ENCODE data around the gene KNDC1. TPM values are rescaled to one million over a fixed set of nuclear protein-coding genes. Genes with fewer than 3 reads are reported as not detected.

KNDC1 gene
- total RNA-seq, 2 donors from 2014 or later = 6.5 to 9.6 TPM

DNA sequence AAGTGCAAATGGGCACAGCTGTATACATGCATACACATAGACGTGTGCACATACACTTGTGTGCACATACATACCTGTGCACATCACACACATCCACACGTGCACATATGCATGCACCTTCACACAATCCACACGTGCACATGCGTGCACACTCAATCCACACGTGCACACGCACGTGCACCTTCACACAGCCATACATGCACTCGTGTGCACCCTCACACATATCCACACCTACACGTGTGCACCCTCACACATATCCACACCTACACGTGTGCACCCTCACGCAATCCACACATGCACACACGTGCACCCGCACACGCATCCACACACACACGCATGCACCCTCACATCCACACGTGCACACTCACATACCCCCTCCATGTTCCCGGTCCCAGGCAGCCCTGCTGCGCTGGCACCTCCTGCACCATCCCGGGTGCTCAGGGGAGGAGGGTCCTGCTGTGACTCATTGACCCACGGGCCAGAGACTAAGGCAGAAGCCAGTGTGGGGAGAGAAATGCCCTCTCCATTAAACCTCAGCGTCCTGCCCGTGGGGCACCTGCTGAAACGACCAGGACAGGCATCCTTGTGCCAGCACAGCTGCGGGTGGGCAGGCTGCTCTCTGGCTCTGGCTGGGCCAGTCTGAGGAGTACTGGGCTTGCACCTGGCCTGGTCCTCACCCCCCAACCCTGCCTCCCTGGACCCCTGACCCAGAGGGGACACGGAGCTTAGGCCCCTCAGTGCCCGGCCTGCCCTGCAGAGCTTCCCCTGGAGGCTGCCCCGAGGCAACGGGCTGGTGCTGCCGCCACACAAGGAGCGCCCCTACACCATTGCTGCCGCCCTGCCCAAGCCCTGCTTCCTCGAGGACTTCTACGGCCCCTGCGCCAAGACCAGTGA, 52.2 kb downstream of the KNDC1 start:
- Mint-ChIP-seq H3K4me1 (no peaks in the 10 kb centered on the region), H3K4me3 (no peak overlapping the region), H3K36me3 (ENCODE audit: low read depth) (no peaks in the 10 kb centered on the region), H3K9me3 (no peaks in the 10 kb centered on the region), H3K27me3 (ENCODE audit: insufficient read depth) (no peaks in the 10 kb centered on the region), H3K27ac (no peak overlapping the region)
- no peaks in the 10 kb centered on the region for H3K9me3 ChIP-seq (ENCODE audit: control insufficient read depth, low read length)
- H3K4me1 ChIP-seq (ENCODE audit: control insufficient read depth, insufficient read depth, low read length) = no peaks in the 10 kb centered on the region
- H3K4me3 ChIP-seq (ENCODE audit: low read length) = no peak overlapping the region
- H3K27ac ChIP-seq (ENCODE audit: low read depth, low read length) = no peak overlapping the region
- H3K9ac ChIP-seq (ENCODE audit: extremely low read depth, low read length, poor library complexity, severe bottlenecking) = no peak overlapping the region
- H3K27me3 ChIP-seq (ENCODE audit: control insufficient read depth, insufficient read depth, low read length, poor library complexity, severe bottlenecking) = no peaks in the 10 kb centered on the region
- no peak for DNase-seq
- WGBS, 2 experiments (ENCODE audit: insufficient coverage in 1 of 2, insufficient read length in 1 of 2) = 92 to 93% methylated on average over 25 to 34 of the region's 34 CpGs
- TF ChIP-seq, protein P1, sequence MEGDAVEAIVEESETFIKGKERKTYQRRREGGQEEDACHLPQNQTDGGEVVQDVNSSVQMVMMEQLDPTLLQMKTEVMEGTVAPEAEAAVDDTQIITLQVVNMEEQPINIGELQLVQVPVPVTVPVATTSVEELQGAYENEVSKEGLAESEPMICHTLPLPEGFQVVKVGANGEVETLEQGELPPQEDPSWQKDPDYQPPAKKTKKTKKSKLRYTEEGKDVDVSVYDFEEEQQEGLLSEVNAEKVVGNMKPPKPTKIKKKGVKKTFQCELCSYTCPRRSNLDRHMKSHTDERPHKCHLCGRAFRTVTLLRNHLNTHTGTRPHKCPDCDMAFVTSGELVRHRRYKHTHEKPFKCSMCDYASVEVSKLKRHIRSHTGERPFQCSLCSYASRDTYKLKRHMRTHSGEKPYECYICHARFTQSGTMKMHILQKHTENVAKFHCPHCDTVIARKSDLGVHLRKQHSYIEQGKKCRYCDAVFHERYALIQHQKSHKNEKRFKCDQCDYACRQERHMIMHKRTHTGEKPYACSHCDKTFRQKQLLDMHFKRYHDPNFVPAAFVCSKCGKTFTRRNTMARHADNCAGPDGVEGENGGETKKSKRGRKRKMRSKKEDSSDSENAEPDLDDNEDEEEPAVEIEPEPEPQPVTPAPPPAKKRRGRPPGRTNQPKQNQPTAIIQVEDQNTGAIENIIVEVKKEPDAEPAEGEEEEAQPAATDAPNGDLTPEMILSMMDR (conservative IDR thresholded peaks at IDR 0.05) = no peak
- no peaks in the 10 kb centered on the region for H3K36me3 ChIP-seq (ENCODE audit: control insufficient read depth, insufficient read depth, low read length)

DNA sequence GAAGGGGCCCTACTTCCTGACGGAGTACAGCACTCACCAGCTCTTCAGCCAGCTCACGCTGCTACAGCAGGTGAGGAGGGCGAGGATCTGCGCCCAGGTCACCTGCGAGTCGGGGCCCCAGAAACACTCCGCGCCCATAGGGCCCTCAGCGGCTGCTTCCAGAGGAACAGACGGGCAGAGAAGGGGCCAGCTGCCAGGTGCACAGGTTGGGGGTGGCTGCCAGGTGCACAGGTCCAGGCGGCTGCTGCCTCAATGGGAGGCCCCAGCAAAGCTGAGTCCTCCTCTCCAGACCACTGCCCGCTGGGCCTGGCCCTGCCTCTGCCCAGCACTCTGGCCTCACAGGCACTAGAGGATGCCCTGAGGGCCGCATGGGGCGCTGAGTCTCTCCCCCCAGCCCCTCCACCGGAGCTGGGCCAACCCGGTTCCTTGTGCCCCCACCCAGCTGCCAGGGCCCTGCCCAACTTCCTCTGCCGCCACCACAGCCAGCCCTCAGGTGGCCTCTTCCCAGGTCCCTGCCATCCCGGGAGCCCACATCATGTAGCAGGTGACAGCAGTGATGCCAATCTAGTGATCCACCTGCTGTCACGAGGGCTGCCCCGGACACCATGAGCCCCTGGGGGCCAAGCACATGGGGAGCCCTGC, 53.0 kb downstream of the KNDC1 start:
- TF ChIP-seq, protein P1 (conservative IDR thresholded peaks at IDR 0.05) = no peak
- Mint-ChIP-seq H3K27ac (no peak overlapping the region), H3K4me1 (no peaks in the 10 kb centered on the region), H3K27me3 (ENCODE audit: insufficient read depth) (no peaks in the 10 kb centered on the region), H3K36me3 (ENCODE audit: low read depth) (no peaks in the 10 kb centered on the region), H3K9me3 (no peaks in the 10 kb centered on the region), H3K4me3 (no peak overlapping the region)
- H3K36me3 ChIP-seq (ENCODE audit: control insufficient read depth, insufficient read depth, low read length) = no peaks in the 10 kb centered on the region
- no peak overlapping the region for H3K4me3 ChIP-seq (ENCODE audit: low read length)
- no peak for DNase-seq
- H3K4me1 ChIP-seq (ENCODE audit: control insufficient read depth, insufficient read depth, low read length) = no peaks in the 10 kb centered on the region
- no peaks in the 10 kb centered on the region for H3K9me3 ChIP-seq (ENCODE audit: control insufficient read depth, low read length)
- H3K27me3 ChIP-seq (ENCODE audit: control insufficient read depth, insufficient read depth, low read length, poor library complexity, severe bottlenecking) = no peaks in the 10 kb centered on the region
- 92% methylated on average over 7 to 20 of the region's 20 CpGs for WGBS, 2 experiments (ENCODE audit: insufficient coverage in 1 of 2, insufficient read length in 1 of 2)
- no peak overlapping the region for H3K27ac ChIP-seq (ENCODE audit: low read depth, low read length)
- H3K9ac ChIP-seq (ENCODE audit: extremely low read depth, low read length, poor library complexity, severe bottlenecking) = no peak overlapping the region

DNA sequence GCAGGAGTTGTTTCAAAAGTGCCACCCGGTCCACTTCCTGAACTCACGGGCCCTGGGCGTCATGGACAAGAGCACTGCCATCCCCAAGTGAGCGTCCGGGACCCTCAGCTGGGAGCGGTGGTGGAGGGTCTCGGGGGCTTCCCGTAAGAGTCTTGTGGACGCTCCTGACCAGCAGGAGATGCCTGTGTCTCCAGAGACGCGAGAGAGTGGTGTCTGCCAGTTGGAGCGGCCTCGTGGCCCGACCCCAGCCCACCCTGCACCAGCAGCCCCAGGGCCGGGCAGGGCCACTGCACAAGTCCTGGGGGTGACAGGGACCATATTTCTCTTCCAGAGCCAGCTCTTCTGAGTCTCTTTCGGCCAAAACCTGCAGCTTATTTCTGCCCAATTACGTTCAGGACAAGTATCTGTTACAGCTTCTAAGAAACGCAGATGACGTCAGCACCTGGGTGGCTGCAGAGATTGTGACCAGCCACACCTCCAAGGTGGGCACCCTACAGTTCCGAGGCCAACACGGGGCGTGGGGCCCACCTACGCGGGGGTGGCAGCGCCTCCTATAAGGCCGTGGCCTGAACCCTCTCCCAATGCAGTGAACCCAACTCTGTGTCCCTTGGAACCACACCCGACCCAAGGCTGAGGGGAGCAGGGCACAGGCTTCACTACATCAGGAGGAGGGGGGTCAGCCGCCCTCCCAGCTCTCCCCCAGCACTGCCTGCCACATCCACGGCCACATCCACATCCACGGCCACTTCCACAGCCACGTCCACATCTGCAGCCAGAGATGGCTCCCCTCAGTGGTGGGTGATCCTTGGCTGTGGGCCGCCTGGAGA, 53.8 kb downstream of the KNDC1 start:
- Histone ChIP-seq H3K9me3 (ENCODE audit: control insufficient read depth, low read length) (no peaks in the 10 kb centered on the region), H3K4me1 (ENCODE audit: control insufficient read depth, insufficient read depth, low read length) (no peaks in the 10 kb centered on the region), H3K27me3 (ENCODE audit: control insufficient read depth, insufficient read depth, low read length, poor library complexity, severe bottlenecking) (no peaks in the 10 kb centered on the region), H3K27ac (ENCODE audit: low read depth, low read length) (no peak overlapping the region), H3K4me3 (ENCODE audit: low read length) (no peak overlapping the region), H3K36me3 (ENCODE audit: control insufficient read depth, insufficient read depth, low read length) (no peaks in the 10 kb centered on the region), H3K9ac (ENCODE audit: extremely low read depth, low read length, poor library complexity, severe bottlenecking) (no peak overlapping the region)
- TF ChIP-seq, protein P1 (conservative IDR thresholded peaks at IDR 0.05) = no peak
- no peak for DNase-seq
- no peak overlapping the region for H3K4me3 Mint-ChIP-seq
- H3K4me1 Mint-ChIP-seq = no peaks in the 10 kb centered on the region
- H3K9me3 Mint-ChIP-seq = no peaks in the 10 kb centered on the region
- 90 to 95% methylated on average over 23 to 32 of the region's 32 CpGs for WGBS, 2 experiments (ENCODE audit: insufficient coverage in 1 of 2, insufficient read length in 1 of 2)
- H3K27ac Mint-ChIP-seq = no peak overlapping the region
- no peaks in the 10 kb centered on the region for H3K36me3 Mint-ChIP-seq (ENCODE audit: low read depth)
- H3K27me3 Mint-ChIP-seq (ENCODE audit: insufficient read depth) = peaks cover 2% of the 10 kb centered on the region
